Body of pancreas (tissue), 4 donors: ENCODE results near the gene RXRA. TPM values are rescaled to one million over a fixed set of nuclear protein-coding genes. Genes with fewer than 3 reads are reported as not detected.

Source experiments
- ATAC-seq: fragments of 150-250 bp; one replicate; pipeline ENCODE4 v1.9.1; 2016
- DNase-seq, 4 donors: peaks; one replicate each; pipeline ENCODE4 v3.0.0-alpha.2; 2019
- H3K27ac ChIP-seq, 4 donors: fragments of 200-600 bp; sonication (generic); 1 replicate in 3 of 4; 2 replicates in 1 of 4; pipeline versions ENCODE4 v1.5.1 to v1.6.1; 2016 to 2019; ENCODE audit warnings: mild to moderate bottlenecking in 1 of 4, mixed read lengths in 1 of 4, moderate library complexity in 1 of 4
- H3K27me3 ChIP-seq, 2 donors: fragments of 200-600 bp; sonication (generic); one replicate each; pipeline ENCODE4 v1.6.0; 2016; ENCODE audit warnings: mild to moderate bottlenecking in 1 of 2
- H3K36me3 ChIP-seq, 2 donors: fragments of 200-600 bp; sonication (generic); replicated peaks in 1 of 2; 2 replicates each; pipeline ENCODE4 v1.5.1; 2016; ENCODE audit warnings: low read depth in 2 of 2; ENCODE audit not compliant: insufficient read depth in 1 of 2
- H3K4me1 ChIP-seq: fragments of 200-600 bp; sonication (generic); one replicate; pipeline ENCODE4 v1.6.0; 2016
- H3K4me3 ChIP-seq, 2 donors: fragments of 200-600 bp; sonication (generic); 1 replicate in 1 of 2; 2 replicates in 1 of 2; pipeline ENCODE4 v1.5.1; 2016 to 2019
- H3K9me3 ChIP-seq, 3 donors: fragments of 200-600 bp; sonication (generic); 1 replicate in 2 of 3; 2 replicates in 1 of 3; pipeline ENCODE4 v1.5.1; 2016
- POLR2A ChIP-seq, 3 donors: fragments of 450-650 bp; IDR thresholded peaks; one replicate each; pipeline ENCODE4 v1.6.1; 2016; ENCODE audit warnings: antibody characterized with exemption in 3 of 3, mild to moderate bottlenecking in 2 of 3
- WGBS, 2 donors: methylation state at CpG; one replicate each; pipeline ENCODE4 v1.1.5; 2017; 5-methylcytosine and 5-hydroxymethylcytosine counted together
- intact Hi-C: fragments of 100-400 bp; cut with DNase I; formaldehyde crosslinking; loops from one replicate; pipeline ENCODE4 v1.15.1; 2023
- total RNA-seq, 2 donors: library from RNA; depleted of rRNA; stranded (reverse); fragments of >200 nt; gene quantifications; one replicate each; pipeline ENCODE4 v1.1.0, GENCODE V29; 2016
- TF ChIP-seq, protein P1 (sequence below), 7 experiments: fragments of 450-650 bp in 4 of 7; fragments of 200-600 bp in 3 of 7; sonication (generic) in 3 of 7; IDR thresholded peaks; one replicate each; pipeline ENCODE4 v1.5.1; 2016 to 2019; ENCODE audit warnings: antibody characterized with exemption in 7 of 7

Gene RXRA
- total RNA-seq, 2 donors from 2014 or later, result 31.4 to 41.9 TPM

DNA sequence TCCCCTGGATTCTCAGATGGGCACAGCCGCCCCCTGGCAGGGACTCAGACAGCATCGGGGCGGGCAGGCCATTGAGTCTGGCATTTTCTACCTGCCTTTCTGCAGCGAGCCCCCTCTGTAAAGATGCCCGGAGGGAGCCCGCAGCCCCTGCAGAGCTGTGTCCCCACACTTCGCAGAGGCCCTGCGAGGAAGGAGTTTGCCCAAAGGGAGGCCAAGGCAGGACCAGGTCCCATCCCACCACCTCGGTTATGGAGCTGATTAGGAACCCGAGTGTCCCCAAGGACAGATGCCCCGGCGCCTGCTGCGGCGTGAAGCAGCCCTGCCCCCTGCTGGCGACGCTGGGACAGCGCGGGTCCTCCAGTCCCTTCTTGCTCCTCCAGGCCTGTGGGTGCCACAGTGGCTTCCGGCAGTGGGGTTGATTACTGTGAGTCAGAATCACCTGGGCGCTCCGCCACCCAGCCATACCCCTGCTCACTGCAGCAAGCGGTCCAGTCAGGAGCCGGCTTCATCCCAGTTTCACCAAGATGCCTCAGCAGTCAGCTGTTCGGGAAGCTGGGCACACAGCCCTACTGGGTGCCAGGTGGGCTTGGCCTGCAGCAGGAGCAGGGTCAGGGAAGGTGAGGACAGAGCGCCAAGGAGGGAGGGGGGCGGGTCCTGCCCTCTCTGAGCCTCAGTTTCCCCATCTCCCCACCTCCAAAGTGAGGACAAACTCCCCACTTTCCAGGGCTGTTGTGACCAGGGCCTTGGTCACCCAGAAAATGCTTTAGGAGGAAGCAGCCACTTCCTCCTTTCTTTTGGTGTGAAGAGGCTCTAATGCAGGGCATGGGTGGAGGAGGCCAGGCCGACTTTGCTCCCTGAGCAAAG is 117.2 kb downstream of the RXRA start:
- TF ChIP-seq POLR2A (IDR thresholded peaks at IDR 0.05), result peak in 1 of 3 donors; percentile 16
- TF ChIP-seq, protein P1, sequence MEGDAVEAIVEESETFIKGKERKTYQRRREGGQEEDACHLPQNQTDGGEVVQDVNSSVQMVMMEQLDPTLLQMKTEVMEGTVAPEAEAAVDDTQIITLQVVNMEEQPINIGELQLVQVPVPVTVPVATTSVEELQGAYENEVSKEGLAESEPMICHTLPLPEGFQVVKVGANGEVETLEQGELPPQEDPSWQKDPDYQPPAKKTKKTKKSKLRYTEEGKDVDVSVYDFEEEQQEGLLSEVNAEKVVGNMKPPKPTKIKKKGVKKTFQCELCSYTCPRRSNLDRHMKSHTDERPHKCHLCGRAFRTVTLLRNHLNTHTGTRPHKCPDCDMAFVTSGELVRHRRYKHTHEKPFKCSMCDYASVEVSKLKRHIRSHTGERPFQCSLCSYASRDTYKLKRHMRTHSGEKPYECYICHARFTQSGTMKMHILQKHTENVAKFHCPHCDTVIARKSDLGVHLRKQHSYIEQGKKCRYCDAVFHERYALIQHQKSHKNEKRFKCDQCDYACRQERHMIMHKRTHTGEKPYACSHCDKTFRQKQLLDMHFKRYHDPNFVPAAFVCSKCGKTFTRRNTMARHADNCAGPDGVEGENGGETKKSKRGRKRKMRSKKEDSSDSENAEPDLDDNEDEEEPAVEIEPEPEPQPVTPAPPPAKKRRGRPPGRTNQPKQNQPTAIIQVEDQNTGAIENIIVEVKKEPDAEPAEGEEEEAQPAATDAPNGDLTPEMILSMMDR (IDR thresholded peaks at IDR 0.05), result peak; percentile 98 to 99 (median 99)
- 9 to 23% methylated on average over 10 to 27 of the region's 27 CpGs for WGBS, 2 donors
- Histone ChIP-seq H3K36me3 (no peaks in the 10 kb centered on the region), H3K4me3 (no peak overlapping the region), H3K9me3 (no peaks in the 10 kb centered on the region), H3K27ac (peak overlapping the region; percentile 34 to 59 (median 40)), H3K27me3 (no peaks in the 10 kb centered on the region), H3K4me1 (peaks cover 24% of the 10 kb centered on the region)
- peak; percentile 91 to 98 (median 92) for DNase-seq
- ATAC-seq, result peak; percentile 93
- intact Hi-C loops, result loop anchor here (5.0 kb wide), 1 partner anchor 111 kb away; no protein-coding TSS in a partner anchor

DNA sequence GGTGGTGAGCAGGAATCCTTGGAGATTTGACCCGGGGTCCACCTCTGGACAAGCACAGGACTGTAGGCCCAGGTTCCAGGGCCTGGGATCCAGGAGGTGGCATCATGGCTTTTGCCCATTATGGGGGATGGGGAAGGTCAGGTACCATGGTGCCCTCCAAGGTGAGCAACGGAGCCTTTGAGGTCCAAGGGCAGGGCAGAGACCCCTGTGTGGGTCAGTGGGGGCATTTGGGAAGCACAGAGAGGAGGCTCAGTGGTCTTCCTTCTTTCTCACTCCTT is 117.7 kb downstream of the RXRA start:
- H3K4me3 ChIP-seq, result no peak overlapping the region
- intact Hi-C loops, result loop anchor here (5.0 kb wide), 1 partner anchor 112 kb away; no protein-coding TSS in a partner anchor
- 71 to 74% methylated on average over 1 to 2 of the region's 2 CpGs for WGBS, 2 donors
- H3K9me3 ChIP-seq, result no peaks in the 10 kb centered on the region
- ATAC-seq (no peak), DNase-seq (no peak)
- peak overlapping the region in 3 of 4 donors; percentile 34 to 59 (median 45) for H3K27ac ChIP-seq
- H3K4me1 ChIP-seq, result peaks cover 24% of the 10 kb centered on the region
- no peak for TF ChIP-seq POLR2A (IDR thresholded peaks at IDR 0.05)
- TF ChIP-seq, protein P1 (IDR thresholded peaks at IDR 0.05), result no peak
- H3K36me3 ChIP-seq, result no peaks in the 10 kb centered on the region
- H3K27me3 ChIP-seq, result no peaks in the 10 kb centered on the region

DNA sequence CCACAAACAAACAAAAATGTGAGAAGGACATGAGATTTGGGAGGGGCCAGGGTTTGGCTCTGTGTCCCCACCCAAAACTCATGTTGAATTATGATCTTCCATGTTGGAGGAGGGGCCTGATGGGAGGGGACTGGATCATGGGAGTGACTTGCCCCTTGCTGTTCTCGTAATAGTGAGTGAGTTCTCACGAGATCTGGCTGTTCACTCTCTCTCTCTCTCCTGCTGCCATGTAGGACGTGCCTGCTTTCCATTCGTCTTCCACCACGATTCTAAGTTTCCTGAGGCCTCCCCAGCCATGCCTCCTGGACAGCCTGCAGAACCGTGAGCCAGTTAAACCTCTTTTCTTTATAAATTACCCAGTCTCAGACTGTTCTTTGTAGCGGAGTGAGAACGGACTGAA is 118.7 kb downstream of the RXRA start:
- peaks cover 24% of the 10 kb centered on the region for H3K4me1 ChIP-seq
- no peaks in the 10 kb centered on the region for H3K9me3 ChIP-seq
- DNase-seq (no peak), ATAC-seq (no peak)
- H3K4me3 ChIP-seq, result no peak overlapping the region
- TF ChIP-seq, protein P1 (IDR thresholded peaks at IDR 0.05), result no peak
- TF ChIP-seq POLR2A (IDR thresholded peaks at IDR 0.05), result no peak
- intact Hi-C loops, result loop anchor here (5.0 kb wide), 1 partner anchor 113 kb away; no protein-coding TSS in a partner anchor
- no peaks in the 10 kb centered on the region for H3K27me3 ChIP-seq
- H3K36me3 ChIP-seq, result no peaks in the 10 kb centered on the region
- WGBS, 2 donors, result 48 to 56% methylated on average over 8 of the region's 8 CpGs
- no peak overlapping the region for H3K27ac ChIP-seq

DNA sequence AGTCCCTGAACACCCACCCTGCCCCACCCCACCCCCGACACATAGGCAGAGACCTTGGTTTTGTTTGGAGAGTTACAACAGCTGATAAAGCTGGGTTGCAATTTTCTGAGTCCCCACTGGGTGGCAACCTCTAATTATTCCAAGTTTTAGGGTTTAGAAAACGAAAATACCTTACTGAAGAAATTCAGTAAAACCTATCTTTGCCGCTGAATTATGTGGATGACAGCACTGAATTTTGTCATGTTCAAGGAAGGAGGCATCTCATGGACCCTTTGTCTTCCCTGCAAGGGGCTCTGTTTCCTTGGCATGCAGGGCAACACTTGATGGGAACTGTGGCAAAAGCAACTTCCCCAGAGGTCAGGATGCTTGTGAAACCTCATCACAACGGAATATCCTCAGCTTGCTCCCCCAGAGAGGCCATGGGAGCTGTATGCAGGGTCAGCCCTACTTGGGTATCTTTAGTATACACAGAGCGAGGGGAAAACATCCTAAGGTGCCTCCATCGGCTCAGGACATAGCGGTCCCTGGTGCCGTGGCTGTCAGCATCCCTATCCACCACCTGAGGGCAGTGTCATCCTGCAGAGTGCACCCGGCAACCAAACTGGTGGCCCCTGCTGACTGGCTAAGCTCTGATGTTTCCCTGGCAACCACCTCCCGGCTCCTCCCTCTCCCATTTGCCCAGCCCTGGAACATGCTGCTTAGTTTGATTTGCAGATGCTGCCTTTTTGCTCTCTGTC is 123.1 kb downstream of the RXRA start:
- intact Hi-C loops, result no loop called here
- peak; percentile 94 for ATAC-seq
- no peak overlapping the region for H3K4me3 ChIP-seq
- no peaks in the 10 kb centered on the region for H3K9me3 ChIP-seq
- H3K27me3 ChIP-seq, result no peaks in the 10 kb centered on the region
- 11 to 15% methylated on average over 10 of the region's 10 CpGs for WGBS, 2 donors
- TF ChIP-seq POLR2A (IDR thresholded peaks at IDR 0.05), result no peak
- TF ChIP-seq, protein P1 (IDR thresholded peaks at IDR 0.05), result peak; percentile 27 to 81 (median 68)
- H3K36me3 ChIP-seq, result no peaks in the 10 kb centered on the region
- H3K4me1 ChIP-seq, result no peaks in the 10 kb centered on the region
- no peak overlapping the region for H3K27ac ChIP-seq
- DNase-seq, result peak; percentile 73 to 92 (median 83)
